OCI-LY7 (cell line): Measurements from ENCODE around the gene FOXE1. TPM values are rescaled to one million over a fixed set of nuclear protein-coding genes. Genes with fewer than 3 reads are reported as not detected.

ENCODE experiments used
- BruUV-seq: library from RNA; stranded (reverse); fragments of 400-500 nt; replicated peaks from 2 replicates; lab custom pipeline; 2021; lab: Mats Ljungman, UMichigan
- CTCF ChIA-PET: fragments of 300-600 bp; sonication (Branson Sonifier 250); formaldehyde crosslinking; loops from one replicate; lab custom pipeline; 2022; ENCODE audit warnings: antibody characterized with exemption; ENCODE audit not compliant: unreplicated experiment; lab: Charles Lee
- POLR2A ChIA-PET: fragments of 300-600 bp; sonication (Branson Sonifier 250); formaldehyde crosslinking; loops from one replicate; lab custom pipeline; 2022; ENCODE audit warnings: antibody characterized with exemption; lab: Charles Lee
- DNase-seq: peaks from one replicate; pipeline ENCODE4 v3.0.0-alpha.2; 2015; ENCODE audit warnings: low spot score
- H2AFZ ChIP-seq: fragments of 200-600 bp; sonication (generic), shearing (Covaris generic); 2 replicates; pipeline ENCODE4 v1.6.1; 2014; ENCODE audit warnings: mild to moderate bottlenecking, antibody characterized with exemption, low read length, moderate library complexity
- H3K27ac ChIP-seq: fragments of 200-600 bp; sonication (generic); 2 replicates; pipeline ENCODE4 v1.5.1; 2014; ENCODE audit warnings: mixed run types, low read depth, mild to moderate bottlenecking, moderate library complexity, low read length, inconsistent platforms; ENCODE audit not compliant: poor library complexity, severe bottlenecking
- H3K36me3 ChIP-seq: fragments of 200-600 bp; sonication (generic); 2 replicates; pipeline ENCODE4 v1.6.1; 2014; ENCODE audit warnings: mild to moderate bottlenecking, antibody characterized with exemption, low read length, moderate library complexity, mixed read lengths; ENCODE audit not compliant: insufficient read depth
- H3K4me1 ChIP-seq: fragments of 200-600 bp; sonication (generic); 2 replicates; pipeline ENCODE4 v1.5.1; 2014; ENCODE audit warnings: mild to moderate bottlenecking, low read length; ENCODE audit not compliant: insufficient read depth, poor library complexity, severe bottlenecking
- H3K4me2 ChIP-seq: fragments of 200-600 bp; sonication (generic); 2 replicates; pipeline ENCODE4 v1.6.1; 2014; ENCODE audit warnings: mild to moderate bottlenecking, low read length
- H3K4me3 ChIP-seq: fragments of 200-600 bp; sonication (generic); 2 replicates; pipeline ENCODE4 v1.5.1; 2014; ENCODE audit warnings: mild to moderate bottlenecking, low read depth, low read length; ENCODE audit not compliant: poor library complexity, severe bottlenecking
- H3K79me2 ChIP-seq: fragments of 200-600 bp; sonication (generic); 2 replicates; pipeline ENCODE4 v1.6.1; 2016; ENCODE audit warnings: low read depth, mild to moderate bottlenecking, low read length, moderate library complexity, mixed read lengths; ENCODE audit not compliant: insufficient read depth
- H3K9me2 ChIP-seq: fragments of 200-600 bp; sonication (generic); 2 replicates; pipeline ENCODE4 v1.6.1; 2016; ENCODE audit warnings: mild to moderate bottlenecking, low read length, mixed read lengths; ENCODE audit not compliant: insufficient read depth
- H3K9me3 ChIP-seq: fragments of 200-600 bp; sonication (generic); 2 replicates; pipeline ENCODE4 v1.6.1; 2014; ENCODE audit warnings: mild to moderate bottlenecking, mixed run types, low read length, mixed read lengths
- H4K20me1 ChIP-seq: fragments of 200-600 bp; sonication (generic); 2 replicates; pipeline ENCODE4 v1.6.1; 2014; ENCODE audit warnings: mild to moderate bottlenecking, antibody characterized with exemption, low read length, moderate library complexity, mixed read lengths; ENCODE audit not compliant: insufficient read depth
- CTCF ChIP-seq: fragments of 200-600 bp; sonication (generic); conservative IDR thresholded peaks from 2 replicates; pipeline ENCODE4 v1.5.1; 2014; ENCODE audit warnings: mild to moderate bottlenecking, antibody characterized with exemption, low read length, moderate library complexity, mixed read lengths
- EZH2phosphoT487 ChIP-seq: fragments of 200-600 bp; sonication (generic); IDR thresholded peaks from 2 replicates; pipeline ENCODE4 v1.6.1; 2018; ENCODE audit warnings: low read depth, borderline replicate concordance, mild to moderate bottlenecking, mixed run types, antibody characterized with exemption, low read length, moderate library complexity, mixed read lengths
- intact Hi-C: fragments of 100-400 bp; cut with micrococcal nuclease; formaldehyde crosslinking; loops from one replicate; pipeline ENCODE4 v1.10.0; 2022; ENCODE audit not compliant: unreplicated experiment
- total RNA-seq, 2 experiments: library from RNA; depleted of rRNA in 1 of 2; stranded (reverse); fragments of >200 nt in 1 of 2; shearing (Covaris generic) in 1 of 2; gene quantifications; 2 replicates each; pipeline ENCODE4 v1.2.3, GENCODE V29; 2014 to 2022

Gene FOXE1
- total RNA-seq, 2 experiments from 2014 or later: not detected

- Histone ChIP-seq H3K4me3 (no peak overlapping the region), H3K4me2 (no peak overlapping the region), H3K9me2 (no peaks in the 10 kb centered on the region), H3K79me2 (no peaks in the 10 kb centered on the region), H3K36me3 (peaks cover 18% of the 10 kb centered on the region), H3K27ac (no peak overlapping the region), H4K20me1 (no peaks in the 10 kb centered on the region), H3K4me1 (no peaks in the 10 kb centered on the region), H3K9me3 (no peaks in the 10 kb centered on the region), H2AFZ (no peak overlapping the region)
- intact Hi-C loops: loop anchor here (5.0 kb wide), 1 partner anchor 433 kb away; no protein-coding TSS in a partner anchor
- no TSS peak for BruUV-seq
- no peak for DNase-seq
- CTCF ChIA-PET: interaction anchor here (0.6 to 1.1 kb wide), 2 partner anchors 9 to 22 kb away, joined by 3 read pairs; no protein-coding TSS in a partner anchor
- TF ChIP-seq EZH2phosphoT487 (no peak), CTCF (no peak)
- POLR2A ChIA-PET: interaction anchor here (0.6 to 1.0 kb wide), 3 partner anchors 12 to 266 kb away, joined by 3 to 6 read pairs (median 3); no protein-coding TSS in a partner anchor
Measured at GRCh38 chr9:97900103-97900737, 47.2 kb downstream of the FOXE1 start.

GRCh38 chr9:97900738-97901565, 47.9 kb downstream of the FOXE1 start:
- H3K4me3 ChIP-seq: no peak overlapping the region

More at GRCh38 chr9:97900738-97901565, 47.9 kb downstream of the FOXE1 start:
- Histone ChIP-seq H3K9me3 (no peaks in the 10 kb centered on the region), H3K36me3 (peaks cover 22% of the 10 kb centered on the region), H3K27ac (no peak overlapping the region), H3K79me2 (0 out of 2 replicates have a peak, but pooled peaks cover 4% of the 10 kb centered on the region), H4K20me1 (no peaks in the 10 kb centered on the region), H3K9me2 (no peaks in the 10 kb centered on the region), H2AFZ (no peak overlapping the region), H3K4me1 (no peaks in the 10 kb centered on the region), H3K4me2 (no peak overlapping the region)
- ChIA-PET CTCF (interaction anchor here (0.6 to 1.1 kb wide), 3 partner anchors 10 to 164 kb away, joined by 3 read pairs; no protein-coding TSS in a partner anchor), POLR2A (interaction anchor here (0.6 to 2.3 kb wide), 6 partner anchors 12 to 330 kb away, joined by 3 to 10 read pairs (median 5); no protein-coding TSS in a partner anchor)
- TSS peak; percentile 39 for BruUV-seq
- peak; percentile 48 for DNase-seq
- TF ChIP-seq EZH2phosphoT487: no peak
- TF ChIP-seq CTCF: peak; percentile 98
- intact Hi-C loops: loop anchor here (1.0 to 5.0 kb wide), 2 partner anchors 191 to 434 kb away; no protein-coding TSS in a partner anchor
